GM06990 (cell line): ENCODE results near the gene LRRC73.

Experiments
- DNase-seq: peaks from one replicate; pipeline ENCODE4 v3.0.0-alpha.2; 2011; ENCODE audit not compliant: insufficient read length; ENCODE audit errors: extremely low read depth
- H3K27me3 ChIP-seq: replicated peaks from 2 replicates; pipeline ENCODE4 v1.6.0; 2011; ENCODE audit warnings: low read length; ENCODE audit not compliant: control insufficient read depth, insufficient read depth
- H3K36me3 ChIP-seq: 2 replicates; pipeline ENCODE4 v1.5.1; 2011; ENCODE audit warnings: low read length; ENCODE audit not compliant: control insufficient read depth, insufficient read depth
- H3K4me3 ChIP-seq: replicated peaks from 2 replicates; pipeline ENCODE4 v1.5.1; 2011; ENCODE audit warnings: low read depth, mild to moderate bottlenecking, control low read depth, low read length
- CTCF ChIP-seq: IDR thresholded peaks from 2 replicates; pipeline ENCODE4 v1.5.1; 2011; ENCODE audit warnings: low read length, control low read depth, mild to moderate bottlenecking, inconsistent platforms; ENCODE audit not compliant: insufficient read depth, poor library complexity, severe bottlenecking

LRRC73 gene

GRCh38 chr6:43493833-43494232 lies 16.3 kb downstream of the LRRC73 start:
- no peak for TF ChIP-seq CTCF
- Histone ChIP-seq H3K4me3 (no peak overlapping the region), H3K36me3 (peaks cover 11% of the 10 kb centered on the region), H3K27me3 (no peaks in the 10 kb centered on the region)
- no peak for DNase-seq

GRCh38 chr6:43493230-43493629 lies 16.9 kb downstream of the LRRC73 start:
- H3K27me3 ChIP-seq, result no peaks in the 10 kb centered on the region
- H3K36me3 ChIP-seq, result peaks cover 7% of the 10 kb centered on the region
- H3K4me3 ChIP-seq, result no peak overlapping the region
- TF ChIP-seq CTCF, result no peak
- no peak for DNase-seq

GRCh38 chr6:43492673-43493072 lies 17.5 kb downstream of the LRRC73 start:
- no peaks in the 10 kb centered on the region for H3K27me3 ChIP-seq
- DNase-seq, result no peak
- H3K36me3 ChIP-seq, result peaks cover 7% of the 10 kb centered on the region
- no peak overlapping the region for H3K4me3 ChIP-seq
- TF ChIP-seq CTCF, result no peak

GRCh38 chr6:43491750-43492661 lies 18.1 kb downstream of the LRRC73 start:
- no peak for TF ChIP-seq CTCF
- no peak for DNase-seq
- Histone ChIP-seq H3K36me3 (peaks cover 7% of the 10 kb centered on the region), H3K4me3 (no peak overlapping the region), H3K27me3 (no peaks in the 10 kb centered on the region)

GRCh38 chr6:43490523-43490939 lies 19.6 kb downstream of the LRRC73 start:
- no peak overlapping the region for H3K4me3 ChIP-seq
- no peak for TF ChIP-seq CTCF
- DNase-seq, result no peak

More at GRCh38 chr6:43490523-43490939, 19.6 kb downstream of the LRRC73 start:
- peaks cover 7% of the 10 kb centered on the region for H3K36me3 ChIP-seq
- H3K27me3 ChIP-seq, result no peaks in the 10 kb centered on the region
